Right atrium auricular region (tissue), 2 donors: Measurements from ENCODE around the gene NKTR. TPM values are rescaled to one million over a fixed set of nuclear protein-coding genes. Genes with fewer than 3 reads are reported as not detected.

ENCODE experiments used
- DNase-seq: peaks from one replicate; pipeline ENCODE4 v3.0.0-alpha.2; 2019; ENCODE audit warnings: low spot score
- H3K27ac ChIP-seq, 2 donors: fragments of 200-600 bp; sonication (generic); 1 replicate in 1 of 2; 2 replicates in 1 of 2; pipeline ENCODE4 v1.5.1; 2016 to 2019
- H3K27me3 ChIP-seq, 2 donors: fragments of 200-600 bp; sonication (generic); one replicate each; pipeline versions ENCODE4 v1.5.1 to v1.6.0; 2017 to 2019
- H3K36me3 ChIP-seq: fragments of 200-600 bp; sonication (generic); one replicate; pipeline ENCODE4 v1.5.1; 2016
- H3K4me1 ChIP-seq, 2 donors: fragments of 200-600 bp; sonication (generic); one replicate each; pipeline versions ENCODE4 v1.5.1 to v1.6.0; 2017 to 2019
- H3K4me3 ChIP-seq, 2 donors: fragments of 200-600 bp; sonication (generic); 1 replicate in 1 of 2; 2 replicates in 1 of 2; pipeline ENCODE4 v1.5.1; 2017 to 2019; ENCODE audit warnings: mild to moderate bottlenecking in 1 of 2, moderate library complexity in 1 of 2
- H3K9me3 ChIP-seq, 2 donors: fragments of 200-600 bp; sonication (generic); one replicate each; pipeline ENCODE4 v1.5.1; 2019
- total RNA-seq, 2 donors: library from RNA; depleted of rRNA; stranded (reverse); fragments of >200 nt; gene quantifications; one replicate each; pipeline ENCODE4 v1.1.0, GENCODE V29; 2016
- TF ChIP-seq, protein P1 (sequence below), 2 donors: fragments of 200-600 bp; sonication (generic); IDR thresholded peaks; one replicate each; pipeline ENCODE4 v1.5.1; 2019; ENCODE audit warnings: antibody characterized with exemption in 2 of 2

NKTR gene
- total RNA-seq, 2 donors from 2014 or later = 14.1 to 20.4 TPM

DNA sequence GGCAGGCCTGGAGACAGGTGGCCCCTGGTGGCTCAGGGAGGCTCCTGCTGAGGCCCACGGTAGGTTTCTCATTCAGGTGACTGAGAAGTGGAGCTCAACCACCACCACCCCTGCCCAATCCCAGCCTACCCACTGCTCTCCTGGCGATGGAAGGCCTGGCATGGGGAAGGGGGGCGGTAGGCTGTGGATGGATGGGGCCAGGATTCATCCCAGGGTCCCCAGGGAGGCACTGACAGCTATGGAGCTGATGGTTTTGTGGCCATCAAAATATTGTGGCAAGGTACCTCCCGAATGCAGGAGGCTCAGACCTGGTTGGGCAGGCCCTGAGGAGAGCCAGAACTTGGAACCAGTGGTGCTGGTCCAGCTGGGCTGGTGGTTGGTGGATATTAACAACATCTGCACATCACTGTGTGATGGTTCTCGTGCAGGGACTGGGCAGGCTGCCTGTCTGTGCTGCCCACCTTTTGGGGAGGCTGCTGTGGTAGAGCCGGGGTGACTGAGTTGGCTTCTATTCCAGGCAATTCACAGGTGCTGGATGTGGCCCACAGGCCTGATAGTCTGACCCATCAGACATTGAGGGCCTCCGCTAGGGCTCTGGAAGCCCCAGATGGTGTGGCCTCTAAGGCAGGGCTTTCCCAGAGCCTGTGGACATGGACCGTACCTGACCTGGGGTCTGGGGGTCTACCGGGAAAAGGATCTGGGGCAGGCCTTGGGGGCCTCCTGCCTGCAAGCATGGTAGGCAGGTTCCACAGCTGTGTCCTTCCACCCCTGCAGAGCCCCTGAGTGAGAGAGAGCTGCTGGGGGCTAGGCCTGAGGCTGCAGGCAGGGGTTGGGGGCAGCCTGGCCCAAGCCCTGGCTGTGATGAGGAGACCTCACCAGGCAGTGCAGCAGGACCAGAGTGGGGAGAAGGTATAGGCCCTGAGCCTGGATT lies 56.5 kb downstream of the NKTR start:
- TF ChIP-seq, protein P1, sequence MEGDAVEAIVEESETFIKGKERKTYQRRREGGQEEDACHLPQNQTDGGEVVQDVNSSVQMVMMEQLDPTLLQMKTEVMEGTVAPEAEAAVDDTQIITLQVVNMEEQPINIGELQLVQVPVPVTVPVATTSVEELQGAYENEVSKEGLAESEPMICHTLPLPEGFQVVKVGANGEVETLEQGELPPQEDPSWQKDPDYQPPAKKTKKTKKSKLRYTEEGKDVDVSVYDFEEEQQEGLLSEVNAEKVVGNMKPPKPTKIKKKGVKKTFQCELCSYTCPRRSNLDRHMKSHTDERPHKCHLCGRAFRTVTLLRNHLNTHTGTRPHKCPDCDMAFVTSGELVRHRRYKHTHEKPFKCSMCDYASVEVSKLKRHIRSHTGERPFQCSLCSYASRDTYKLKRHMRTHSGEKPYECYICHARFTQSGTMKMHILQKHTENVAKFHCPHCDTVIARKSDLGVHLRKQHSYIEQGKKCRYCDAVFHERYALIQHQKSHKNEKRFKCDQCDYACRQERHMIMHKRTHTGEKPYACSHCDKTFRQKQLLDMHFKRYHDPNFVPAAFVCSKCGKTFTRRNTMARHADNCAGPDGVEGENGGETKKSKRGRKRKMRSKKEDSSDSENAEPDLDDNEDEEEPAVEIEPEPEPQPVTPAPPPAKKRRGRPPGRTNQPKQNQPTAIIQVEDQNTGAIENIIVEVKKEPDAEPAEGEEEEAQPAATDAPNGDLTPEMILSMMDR (IDR thresholded peaks at IDR 0.05) = no peak
- no peak overlapping the region for H3K4me3 ChIP-seq
- no peaks in the 10 kb centered on the region for H3K9me3 ChIP-seq
- DNase-seq = no peak
- peaks cover 0 to 81% of the 10 kb centered on the region in 2 donors for H3K4me1 ChIP-seq
- peaks cover 22% of the 10 kb centered on the region for H3K36me3 ChIP-seq
- peak overlapping the region; percentile 95 to 99 for H3K27ac ChIP-seq
- H3K27me3 ChIP-seq = no peaks in the 10 kb centered on the region

DNA sequence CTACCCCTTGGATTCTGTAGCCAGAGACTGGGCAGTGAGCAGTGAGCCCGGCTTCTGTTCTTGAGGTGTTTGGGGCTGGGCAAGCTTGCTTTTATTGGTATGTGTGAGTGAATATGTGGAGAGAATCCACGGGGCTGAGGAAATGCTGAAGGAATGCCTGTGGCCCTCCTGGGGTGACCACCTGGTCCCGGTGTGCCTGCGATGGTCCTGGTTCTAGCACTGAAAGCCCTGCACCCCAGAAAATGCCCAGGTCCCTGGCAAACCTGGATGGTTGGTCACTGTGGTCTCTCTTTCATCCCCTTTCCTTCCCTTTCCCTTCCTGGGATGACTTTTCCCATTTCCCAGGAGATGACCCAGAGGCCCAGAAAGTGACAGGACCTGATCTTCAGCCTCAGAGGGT lies 57.2 kb downstream of the NKTR start:
- TF ChIP-seq, protein P1 (IDR thresholded peaks at IDR 0.05) = no peak
- Histone ChIP-seq H3K27ac (peak overlapping the region; percentile 95 to 99), H3K27me3 (no peaks in the 10 kb centered on the region), H3K4me1 (peaks cover 0 to 73% of the 10 kb centered on the region in 2 donors), H3K36me3 (peaks cover 25% of the 10 kb centered on the region), H3K9me3 (no peaks in the 10 kb centered on the region), H3K4me3 (no peak overlapping the region)
- no peak for DNase-seq

DNA sequence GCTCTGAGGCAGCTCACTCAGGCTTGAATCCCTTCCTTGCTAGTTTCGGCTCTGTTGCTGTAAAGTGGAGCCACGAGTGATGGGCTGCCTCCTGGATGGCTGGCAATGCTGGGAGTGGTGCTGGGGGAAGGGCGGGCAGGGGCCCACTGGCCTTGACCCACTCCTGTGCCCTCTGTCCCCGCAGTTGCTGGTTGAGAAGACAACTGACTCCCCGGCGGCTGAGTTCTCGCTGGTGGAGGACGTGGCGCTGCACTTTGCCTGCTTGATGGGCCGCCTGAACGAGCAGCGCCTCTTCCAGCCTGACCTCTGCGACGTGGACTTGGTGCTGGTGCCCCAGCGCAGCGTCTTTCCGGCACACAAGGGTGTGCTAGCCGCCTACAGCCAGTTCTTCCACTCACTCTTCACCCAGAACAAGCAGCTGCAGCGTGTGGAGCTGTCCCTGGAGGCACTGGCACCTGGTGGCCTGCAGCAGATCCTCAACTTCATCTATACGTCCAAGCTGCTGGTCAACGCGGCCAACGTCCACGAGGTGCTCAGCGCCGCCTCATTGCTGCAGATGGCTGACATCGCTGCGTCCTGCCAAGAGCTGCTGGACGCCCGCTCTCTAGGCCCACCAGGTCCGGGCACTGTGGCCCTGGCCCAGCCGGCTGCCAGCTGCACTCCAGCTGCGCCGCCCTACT lies 57.7 kb downstream of the NKTR start:
- no peak for DNase-seq
- H3K27me3 ChIP-seq = no peaks in the 10 kb centered on the region
- TF ChIP-seq, protein P1 (IDR thresholded peaks at IDR 0.05) = no peak
- peaks cover 0 to 68% of the 10 kb centered on the region in 2 donors for H3K4me1 ChIP-seq
- peaks cover 25% of the 10 kb centered on the region for H3K36me3 ChIP-seq
- no peak overlapping the region for H3K4me3 ChIP-seq
- no peaks in the 10 kb centered on the region for H3K9me3 ChIP-seq
- peak overlapping the region; percentile 95 to 99 for H3K27ac ChIP-seq

DNA sequence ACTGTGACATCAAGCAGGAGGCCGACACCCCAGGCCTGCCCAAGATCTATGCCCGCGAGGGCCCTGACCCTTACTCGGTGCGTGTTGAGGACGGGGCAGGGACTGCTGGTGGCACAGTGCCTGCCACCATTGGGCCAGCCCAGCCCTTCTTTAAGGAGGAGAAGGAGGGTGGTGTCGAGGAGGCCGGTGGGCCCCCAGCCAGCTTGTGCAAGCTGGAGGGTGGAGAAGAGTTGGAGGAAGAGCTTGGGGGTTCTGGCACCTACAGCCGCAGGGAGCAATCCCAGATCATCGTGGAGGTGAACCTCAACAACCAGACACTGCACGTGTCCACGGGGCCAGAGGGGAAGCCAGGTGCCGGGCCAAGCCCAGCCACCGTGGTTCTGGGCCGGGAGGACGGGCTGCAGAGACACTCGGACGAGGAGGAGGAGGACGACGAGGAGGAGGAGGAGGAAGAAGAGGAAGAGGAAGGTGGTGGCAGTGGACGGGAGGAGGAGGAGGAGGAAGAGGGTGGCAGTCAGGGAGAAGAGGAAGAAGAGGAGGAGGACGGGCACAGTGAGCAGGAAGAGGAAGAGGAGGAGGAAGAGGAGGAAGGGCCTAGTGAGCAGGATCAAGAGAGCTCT lies 58.4 kb downstream of the NKTR start:
- Histone ChIP-seq H3K4me3 (no peak overlapping the region), H3K36me3 (peaks cover 25% of the 10 kb centered on the region), H3K27ac (peak overlapping the region; percentile 95 to 99), H3K4me1 (peaks cover 0 to 62% of the 10 kb centered on the region in 2 donors), H3K27me3 (no peaks in the 10 kb centered on the region), H3K9me3 (no peaks in the 10 kb centered on the region)
- TF ChIP-seq, protein P1 (IDR thresholded peaks at IDR 0.05) = no peak
- DNase-seq = no peak

DNA sequence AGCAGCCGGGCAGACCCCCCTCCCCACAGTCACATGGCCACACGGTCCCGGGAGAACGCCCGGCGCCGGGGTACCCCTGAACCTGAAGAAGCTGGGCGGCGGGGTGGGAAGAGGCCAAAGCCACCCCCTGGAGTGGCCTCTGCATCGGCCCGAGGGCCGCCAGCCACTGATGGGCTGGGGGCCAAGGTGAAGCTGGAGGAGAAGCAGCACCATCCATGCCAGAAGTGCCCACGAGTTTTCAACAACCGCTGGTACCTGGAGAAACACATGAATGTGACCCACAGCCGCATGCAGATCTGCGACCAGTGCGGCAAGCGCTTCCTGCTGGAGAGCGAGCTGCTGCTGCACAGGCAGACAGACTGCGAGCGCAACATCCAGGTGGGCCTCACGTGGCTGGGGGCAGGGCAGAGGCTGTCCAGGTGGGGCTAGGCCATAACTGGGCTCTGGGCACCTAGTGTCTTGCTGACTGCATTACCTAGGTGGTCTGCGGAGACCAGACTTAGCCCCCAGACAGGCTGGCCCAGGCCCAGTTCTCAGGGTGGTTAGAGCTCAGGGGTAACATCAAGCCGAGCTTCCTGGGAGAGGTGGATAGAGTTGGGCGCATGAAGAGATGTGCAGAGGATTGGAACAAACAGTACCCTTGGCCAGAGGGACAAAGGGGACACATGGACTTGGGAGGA lies 59.1 kb downstream of the NKTR start:
- peaks cover 0 to 62% of the 10 kb centered on the region in 2 donors for H3K4me1 ChIP-seq
- peaks cover 25% of the 10 kb centered on the region for H3K36me3 ChIP-seq
- TF ChIP-seq, protein P1 (IDR thresholded peaks at IDR 0.05) = no peak
- peak overlapping the region; percentile 95 to 99 for H3K27ac ChIP-seq
- H3K27me3 ChIP-seq = no peaks in the 10 kb centered on the region
- no peaks in the 10 kb centered on the region for H3K9me3 ChIP-seq
- no peak overlapping the region for H3K4me3 ChIP-seq
- DNase-seq = no peak
